Body of pancreas (tissue), 4 donors: ENCODE results near the gene ZNF423. TPM values are rescaled to one million over a fixed set of nuclear protein-coding genes. Genes with fewer than 3 reads are reported as not detected.
"Not testable (repeated sequence)": the region's sequence is repeated elsewhere in the genome, so short reads cannot be mapped to it uniquely, and the experiment has no call there.

Experiments
- ATAC-seq: fragments of 150-250 bp; one replicate; pipeline ENCODE4 v1.9.1; 2016
- DNase-seq, 4 donors: peaks; one replicate each; pipeline ENCODE4 v3.0.0-alpha.2; 2019
- H3K27ac ChIP-seq, 4 donors: fragments of 200-600 bp; sonication (generic); 1 replicate in 3 of 4; 2 replicates in 1 of 4; pipeline versions ENCODE4 v1.5.1 to v1.6.1; 2016 to 2019; ENCODE audit warnings: mild to moderate bottlenecking in 1 of 4, mixed read lengths in 1 of 4, moderate library complexity in 1 of 4
- H3K27me3 ChIP-seq, 2 donors: fragments of 200-600 bp; sonication (generic); one replicate each; pipeline ENCODE4 v1.6.0; 2016; ENCODE audit warnings: mild to moderate bottlenecking in 1 of 2
- H3K36me3 ChIP-seq, 2 donors: fragments of 200-600 bp; sonication (generic); replicated peaks in 1 of 2; 2 replicates each; pipeline ENCODE4 v1.5.1; 2016; ENCODE audit warnings: low read depth in 2 of 2; ENCODE audit not compliant: insufficient read depth in 1 of 2
- H3K4me1 ChIP-seq: fragments of 200-600 bp; sonication (generic); one replicate; pipeline ENCODE4 v1.6.0; 2016
- H3K4me3 ChIP-seq, 2 donors: fragments of 200-600 bp; sonication (generic); 1 replicate in 1 of 2; 2 replicates in 1 of 2; pipeline ENCODE4 v1.5.1; 2016 to 2019
- H3K9me3 ChIP-seq, 3 donors: fragments of 200-600 bp; sonication (generic); 1 replicate in 2 of 3; 2 replicates in 1 of 3; pipeline ENCODE4 v1.5.1; 2016
- POLR2A ChIP-seq, 3 donors: fragments of 450-650 bp; IDR thresholded peaks; one replicate each; pipeline ENCODE4 v1.6.1; 2016; ENCODE audit warnings: antibody characterized with exemption in 3 of 3, mild to moderate bottlenecking in 2 of 3
- WGBS, 2 donors: methylation state at CpG; one replicate each; pipeline ENCODE4 v1.1.5; 2017; 5-methylcytosine and 5-hydroxymethylcytosine counted together
- intact Hi-C: fragments of 100-400 bp; cut with DNase I; formaldehyde crosslinking; loops from one replicate; pipeline ENCODE4 v1.15.1; 2023
- total RNA-seq, 2 donors: library from RNA; depleted of rRNA; stranded (reverse); fragments of >200 nt; gene quantifications; one replicate each; pipeline ENCODE4 v1.1.0, GENCODE V29; 2016
- TF ChIP-seq, protein P1 (sequence below), 7 experiments: fragments of 450-650 bp in 4 of 7; fragments of 200-600 bp in 3 of 7; sonication (generic) in 3 of 7; IDR thresholded peaks; one replicate each; pipeline ENCODE4 v1.5.1; 2016 to 2019; ENCODE audit warnings: antibody characterized with exemption in 7 of 7

ZNF423 gene
- total RNA-seq, 2 donors from 2014 or later: 4.2 to 9.2 TPM

- ATAC-seq (peak; percentile 15), DNase-seq (peak; percentile 23 to 64 (median 38))
- no peak for TF ChIP-seq POLR2A (IDR thresholded peaks at IDR 0.05)
- TF ChIP-seq, protein P1, sequence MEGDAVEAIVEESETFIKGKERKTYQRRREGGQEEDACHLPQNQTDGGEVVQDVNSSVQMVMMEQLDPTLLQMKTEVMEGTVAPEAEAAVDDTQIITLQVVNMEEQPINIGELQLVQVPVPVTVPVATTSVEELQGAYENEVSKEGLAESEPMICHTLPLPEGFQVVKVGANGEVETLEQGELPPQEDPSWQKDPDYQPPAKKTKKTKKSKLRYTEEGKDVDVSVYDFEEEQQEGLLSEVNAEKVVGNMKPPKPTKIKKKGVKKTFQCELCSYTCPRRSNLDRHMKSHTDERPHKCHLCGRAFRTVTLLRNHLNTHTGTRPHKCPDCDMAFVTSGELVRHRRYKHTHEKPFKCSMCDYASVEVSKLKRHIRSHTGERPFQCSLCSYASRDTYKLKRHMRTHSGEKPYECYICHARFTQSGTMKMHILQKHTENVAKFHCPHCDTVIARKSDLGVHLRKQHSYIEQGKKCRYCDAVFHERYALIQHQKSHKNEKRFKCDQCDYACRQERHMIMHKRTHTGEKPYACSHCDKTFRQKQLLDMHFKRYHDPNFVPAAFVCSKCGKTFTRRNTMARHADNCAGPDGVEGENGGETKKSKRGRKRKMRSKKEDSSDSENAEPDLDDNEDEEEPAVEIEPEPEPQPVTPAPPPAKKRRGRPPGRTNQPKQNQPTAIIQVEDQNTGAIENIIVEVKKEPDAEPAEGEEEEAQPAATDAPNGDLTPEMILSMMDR (IDR thresholded peaks at IDR 0.05): no peak
- Histone ChIP-seq H3K27ac (no peak overlapping the region), H3K4me3 (no peak overlapping the region), H3K27me3 (no peaks in the 10 kb centered on the region), H3K36me3 (no peaks in the 10 kb centered on the region), H3K9me3 (no peaks in the 10 kb centered on the region), H3K4me1 (peaks cover 10% of the 10 kb centered on the region)
- WGBS, 2 donors: 47 to 57% methylated on average over 8 to 14 of the region's 14 CpGs
- intact Hi-C loops: no loop called here
Observed at GRCh38 chr16:49564496-49565229, 291.2 kb downstream of the ZNF423 start.

DNA sequence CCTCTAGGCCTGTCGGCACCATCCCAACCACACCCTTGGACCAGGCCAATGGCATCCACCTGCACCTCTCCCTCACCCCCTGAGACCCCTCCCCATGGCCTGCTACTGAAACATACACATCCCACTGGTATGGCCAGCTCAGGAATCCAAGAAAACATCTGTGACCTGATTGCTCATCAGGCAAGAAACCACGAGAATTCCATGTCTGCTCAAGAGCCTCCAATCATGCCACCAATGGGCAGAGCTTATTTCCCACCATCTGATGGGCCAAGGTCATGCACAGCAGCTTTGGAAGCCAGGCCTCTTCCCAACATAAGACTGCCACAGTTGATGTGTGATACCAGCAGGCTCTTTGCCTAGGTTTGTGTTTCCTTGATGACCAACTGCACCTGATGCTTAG, 292.2 kb downstream of the ZNF423 start:
- H3K27me3 ChIP-seq: no peaks in the 10 kb centered on the region
- 87% methylated on average over 2 of the region's 2 CpGs; no CpG with 5 or more reads in 1 of the 2 donors for WGBS, 2 donors
- intact Hi-C loops: no loop called here

GRCh38 chr16:49562894-49563293, 293.0 kb downstream of the ZNF423 start:
- H3K9me3 ChIP-seq, H3K27me3 ChIP-seq, H3K4me3 ChIP-seq, H3K36me3 ChIP-seq, DNase-seq, H3K4me1 ChIP-seq, H3K27ac ChIP-seq, ATAC-seq, intact Hi-C loops: not testable (repeated sequence)
- WGBS, 2 donors: 84 to 91% methylated on average over 8 of the region's 8 CpGs

More for the DNA sequence above, 292.2 kb downstream of the ZNF423 start:
- H3K9me3 ChIP-seq: no peaks in the 10 kb centered on the region
- ATAC-seq (no peak), DNase-seq (no peak)
- H3K4me3 ChIP-seq: no peak overlapping the region
- TF ChIP-seq, protein P1 (IDR thresholded peaks at IDR 0.05): no peak
- no peak for TF ChIP-seq POLR2A (IDR thresholded peaks at IDR 0.05)
- H3K36me3 ChIP-seq: no peaks in the 10 kb centered on the region
- no peak overlapping the region for H3K27ac ChIP-seq
- H3K4me1 ChIP-seq: peaks cover 10% of the 10 kb centered on the region

- TF ChIP-seq, protein P1 (IDR thresholded peaks at IDR 0.05): no peak
- no peak for TF ChIP-seq POLR2A (IDR thresholded peaks at IDR 0.05)
- 72 to 76% methylated on average over 3 of the region's 3 CpGs for WGBS, 2 donors
- ATAC-seq: no peak
Observed at GRCh38 chr16:49562228-49562627, 293.7 kb downstream of the ZNF423 start.

DNA sequence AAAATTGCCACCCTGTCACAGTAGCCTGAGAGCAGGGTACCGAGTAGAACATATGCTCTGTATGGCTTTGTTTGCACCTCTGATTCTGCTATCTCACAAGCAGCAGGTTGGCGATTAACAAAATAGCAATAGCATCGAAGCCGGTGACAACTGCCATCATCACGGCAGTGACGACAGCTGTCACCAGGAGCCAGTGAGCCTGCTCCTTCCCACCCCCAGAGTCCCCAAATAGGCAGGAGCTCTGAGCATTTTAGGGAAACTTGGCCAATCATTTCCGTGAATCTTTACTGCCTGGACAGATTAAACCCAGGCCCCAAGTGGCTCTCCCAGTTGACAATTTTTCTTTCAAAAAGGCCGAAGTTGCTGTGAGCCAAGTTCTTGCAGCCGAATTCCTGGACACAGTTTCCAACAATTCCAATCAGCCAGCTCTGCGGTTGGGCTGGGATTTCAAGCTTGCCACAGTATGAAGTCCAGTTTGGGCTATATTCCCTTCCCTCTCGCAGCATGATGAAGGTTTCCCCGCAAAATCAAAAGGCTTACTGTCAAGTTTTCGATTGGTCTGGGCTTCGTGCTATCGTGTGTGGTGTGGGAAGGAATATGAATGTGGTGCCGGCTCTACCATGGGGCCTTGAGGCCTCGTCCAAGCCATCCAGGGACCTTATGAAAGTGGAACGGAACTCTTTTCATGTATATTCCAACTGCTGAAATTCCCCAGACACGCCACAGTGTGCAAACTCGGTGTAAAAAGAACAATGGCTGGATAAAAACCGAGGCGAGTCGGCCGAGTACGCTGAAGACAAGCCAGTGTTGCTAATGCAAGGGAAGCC, 295.7 kb downstream of the ZNF423 start:
- H3K36me3 ChIP-seq: no peaks in the 10 kb centered on the region
- no peaks in the 10 kb centered on the region for H3K9me3 ChIP-seq
- H3K27ac ChIP-seq: no peak overlapping the region
- ATAC-seq: peak; percentile 40
- DNase-seq: peak in 2 of 4 donors; percentile 19 to 32
- WGBS, 2 donors: 81 to 82% methylated on average over 21 to 25 of the region's 25 CpGs
- intact Hi-C loops: no loop called here
- H3K27me3 ChIP-seq: no peaks in the 10 kb centered on the region
- no peak for TF ChIP-seq POLR2A (IDR thresholded peaks at IDR 0.05)
- TF ChIP-seq, protein P1 (IDR thresholded peaks at IDR 0.05): no peak
- H3K4me1 ChIP-seq: peaks cover 10% of the 10 kb centered on the region
- H3K4me3 ChIP-seq: no peak overlapping the region

More at GRCh38 chr16:49562228-49562627, 293.7 kb downstream of the ZNF423 start:
- peak in 1 of 4 donors; percentile 14 for DNase-seq
- Histone ChIP-seq H3K4me1 (peaks cover 10% of the 10 kb centered on the region), H3K9me3 (no peaks in the 10 kb centered on the region), H3K36me3 (no peaks in the 10 kb centered on the region), H3K27me3 (no peaks in the 10 kb centered on the region), H3K27ac (no peak overlapping the region), H3K4me3 (no peak overlapping the region)
- intact Hi-C loops: no loop called here
